KOPT-K1 (cell line): Measurements from ENCODE around the gene WNT3A.

ENCODE experiments used
- H3K27ac ChIP-seq: fragments of 200-600 bp; sonication (generic); 2 replicates; pipeline ENCODE4 v1.5.1; 2016; ENCODE audit warnings: antibody characterized with exemption, mild to moderate bottlenecking, low read depth, low read length; ENCODE audit not compliant: poor library complexity, severe bottlenecking
- H3K36me3 ChIP-seq: fragments of 200-600 bp; sonication (generic); 2 replicates; pipeline ENCODE4 v1.5.1; 2017; ENCODE audit warnings: antibody characterized with exemption, mild to moderate bottlenecking, low read length, moderate library complexity; ENCODE audit not compliant: insufficient read depth
- H3K9me3 ChIP-seq: fragments of 200-600 bp; sonication (generic); 2 replicates; pipeline ENCODE4 v1.5.1; 2017; ENCODE audit warnings: antibody characterized with exemption, low read length, mild to moderate bottlenecking; ENCODE audit not compliant: insufficient read depth, poor library complexity, severe bottlenecking

WNT3A gene

DNA sequence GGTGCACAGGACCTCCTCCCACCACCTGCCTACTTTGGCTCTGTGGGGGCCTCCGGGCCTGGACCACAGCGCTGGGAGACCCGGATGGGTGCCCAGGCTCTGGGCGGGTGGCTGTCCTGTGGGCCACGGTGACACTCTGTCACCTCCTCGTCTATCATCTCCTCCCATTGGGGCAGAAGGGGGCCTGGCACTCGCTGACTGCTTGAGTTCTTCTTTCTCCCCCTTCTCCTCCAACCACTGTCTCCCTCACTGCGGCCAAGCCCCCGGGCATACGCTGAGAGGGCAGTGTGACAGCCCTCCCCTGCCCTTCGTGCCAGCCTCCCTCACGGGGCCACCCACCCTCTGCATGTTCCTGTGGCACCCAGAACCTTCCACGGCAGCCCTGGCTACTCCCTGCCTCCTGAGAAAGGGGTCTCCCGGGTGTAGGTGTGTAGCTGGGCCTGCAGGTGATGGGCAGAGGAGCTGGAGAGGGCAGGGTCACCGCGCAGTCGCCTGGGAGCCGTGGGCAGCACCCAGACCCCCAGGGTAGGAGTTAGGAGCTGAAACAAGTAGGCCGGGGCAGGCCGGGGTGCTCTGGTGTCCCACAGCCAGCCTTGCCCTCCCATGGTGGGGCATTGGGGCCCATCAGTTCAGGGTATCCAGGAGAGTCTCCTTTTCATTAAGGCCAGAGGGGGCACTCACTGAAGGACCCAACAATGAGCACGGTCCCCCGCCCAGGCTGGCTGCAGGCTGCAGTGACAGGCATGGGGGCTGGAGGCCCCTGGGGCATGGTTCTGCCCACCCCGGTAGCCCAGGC lies 66.5 kb downstream of the WNT3A start:
- Histone ChIP-seq H3K36me3 (no peaks in the 10 kb centered on the region; the same call in 1 of the 2 replicates), H3K27ac (no peak overlapping the region), H3K9me3 (no peaks in the 10 kb centered on the region)

GRCh38 chr1:228073857-228074545 lies 67.2 kb downstream of the WNT3A start:
- peaks cover 2% of the 10 kb centered on the region; the same call in 1 of the 2 replicates for H3K36me3 ChIP-seq
- no peaks in the 10 kb centered on the region for H3K9me3 ChIP-seq
- H3K27ac ChIP-seq = no peak overlapping the region

GRCh38 chr1:228074954-228075730 lies 68.3 kb downstream of the WNT3A start:
- H3K36me3 ChIP-seq = peaks cover 10% of the 10 kb centered on the region; the same call in 1 of the 2 replicates
- no peaks in the 10 kb centered on the region for H3K9me3 ChIP-seq
- no peak overlapping the region for H3K27ac ChIP-seq

DNA sequence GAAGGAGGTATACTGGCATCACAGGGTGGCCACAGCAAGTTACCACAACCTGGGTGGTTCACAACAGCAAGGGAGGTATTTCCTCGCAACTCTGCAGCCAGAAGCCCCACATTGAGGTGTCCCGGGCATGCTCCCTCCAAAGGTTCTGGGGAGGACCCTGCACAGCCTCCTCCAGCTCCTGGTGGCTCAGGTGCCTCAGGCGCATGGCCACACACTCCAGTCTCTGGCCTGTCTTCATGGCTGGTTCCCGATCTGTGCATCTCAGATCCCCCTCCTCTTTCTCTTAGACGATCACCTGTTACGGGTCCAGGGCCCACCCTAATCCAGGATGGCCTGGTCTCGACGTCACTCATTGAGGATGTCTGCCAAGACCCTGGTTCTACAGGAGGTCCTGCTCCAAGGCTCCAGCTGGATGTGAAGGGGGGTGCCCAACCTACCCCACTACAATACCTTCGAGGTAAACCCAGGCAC lies 69.0 kb downstream of the WNT3A start:
- Histone ChIP-seq H3K36me3 (peaks cover 10% of the 10 kb centered on the region; the same call in 1 of the 2 replicates), H3K9me3 (no peaks in the 10 kb centered on the region), H3K27ac (no peak overlapping the region)

GRCh38 chr1:228076796-228077430 lies 70.1 kb downstream of the WNT3A start:
- H3K27ac ChIP-seq = no peak overlapping the region
- H3K9me3 ChIP-seq = no peaks in the 10 kb centered on the region
- peaks cover 10% of the 10 kb centered on the region; the same call in 1 of the 2 replicates for H3K36me3 ChIP-seq

DNA sequence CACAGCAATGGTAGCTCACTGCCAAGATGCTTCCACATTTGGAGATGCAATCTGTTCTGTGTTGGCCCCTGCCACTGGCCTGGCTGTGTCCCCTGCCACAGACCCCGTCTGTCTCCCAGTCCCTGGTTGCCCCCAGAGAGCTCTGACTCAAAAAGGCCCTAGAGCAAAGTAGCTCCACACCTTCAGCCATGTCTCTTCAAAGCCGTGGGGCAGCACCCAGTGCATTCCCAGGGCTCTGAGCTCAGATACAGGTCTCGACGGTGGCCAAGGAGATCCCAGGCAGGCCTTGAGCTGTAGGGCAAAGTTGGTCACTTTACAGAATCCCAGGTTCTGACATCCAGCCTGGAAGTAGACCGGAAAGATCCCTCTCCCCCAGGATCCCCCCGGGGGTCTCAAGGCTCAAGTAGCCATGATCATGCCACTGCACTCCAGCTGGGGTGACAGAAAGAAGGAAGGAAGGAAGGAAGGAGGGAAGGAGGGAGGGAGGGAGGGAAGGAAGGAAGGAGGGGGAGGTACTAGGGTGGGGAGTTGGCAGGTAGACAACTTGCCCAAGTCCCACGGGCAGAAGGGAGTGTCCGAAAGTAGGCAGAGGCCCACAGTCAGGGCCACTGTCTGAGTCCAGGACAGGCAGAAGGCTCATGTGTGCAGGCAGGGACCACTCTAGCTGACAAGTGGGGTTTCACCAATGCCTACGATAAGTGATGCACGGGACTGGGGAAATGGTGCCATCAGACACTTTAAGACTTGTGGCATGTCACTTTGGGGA lies 71.0 kb downstream of the WNT3A start:
- H3K36me3 ChIP-seq = peaks cover 10% of the 10 kb centered on the region; the same call in 1 of the 2 replicates
- H3K9me3 ChIP-seq = no peaks in the 10 kb centered on the region
- H3K27ac ChIP-seq = no peak overlapping the region

- Histone ChIP-seq H3K27ac (no peak overlapping the region), H3K36me3 (peaks cover 10% of the 10 kb centered on the region; the same call in 1 of the 2 replicates), H3K9me3 (no peaks in the 10 kb centered on the region)
Observed at GRCh38 chr1:228079013-228079412, 72.2 kb downstream of the WNT3A start.

DNA sequence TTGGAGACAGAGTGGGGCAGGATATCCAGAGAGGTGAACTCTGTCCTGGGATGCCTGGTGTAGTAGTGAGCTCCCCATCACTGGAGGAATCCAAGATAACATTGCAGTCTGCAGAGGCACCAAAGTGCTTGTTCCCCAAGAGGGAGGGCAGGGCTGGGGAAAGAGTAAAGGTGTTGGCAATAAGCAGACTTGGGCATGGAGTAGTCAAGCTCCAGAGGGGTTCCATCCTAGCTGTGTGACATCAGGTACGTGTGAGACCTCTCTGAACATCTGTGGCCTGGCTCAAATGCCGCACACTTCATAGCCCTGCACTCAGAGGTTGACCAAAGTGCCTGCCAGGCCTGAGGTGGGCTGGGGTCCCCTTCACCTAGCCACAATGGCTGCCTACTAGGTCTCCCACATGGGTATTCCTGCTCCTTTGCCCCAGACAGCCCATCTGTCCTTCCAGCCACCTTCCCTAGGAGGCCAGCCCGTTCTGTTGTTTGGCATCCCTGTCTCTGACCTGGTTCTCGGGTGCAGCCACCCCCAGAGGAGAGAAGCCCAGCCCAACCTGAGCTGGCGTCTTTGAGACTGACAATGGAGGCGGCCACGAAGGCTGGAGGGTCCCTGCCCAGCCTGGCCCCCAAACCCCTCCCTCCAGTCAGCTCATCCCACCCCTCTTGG lies 72.9 kb downstream of the WNT3A start:
- no peaks in the 10 kb centered on the region for H3K9me3 ChIP-seq
- H3K36me3 ChIP-seq = peaks cover 16% of the 10 kb centered on the region; the same call in 1 of the 2 replicates
- no peak overlapping the region for H3K27ac ChIP-seq

DNA sequence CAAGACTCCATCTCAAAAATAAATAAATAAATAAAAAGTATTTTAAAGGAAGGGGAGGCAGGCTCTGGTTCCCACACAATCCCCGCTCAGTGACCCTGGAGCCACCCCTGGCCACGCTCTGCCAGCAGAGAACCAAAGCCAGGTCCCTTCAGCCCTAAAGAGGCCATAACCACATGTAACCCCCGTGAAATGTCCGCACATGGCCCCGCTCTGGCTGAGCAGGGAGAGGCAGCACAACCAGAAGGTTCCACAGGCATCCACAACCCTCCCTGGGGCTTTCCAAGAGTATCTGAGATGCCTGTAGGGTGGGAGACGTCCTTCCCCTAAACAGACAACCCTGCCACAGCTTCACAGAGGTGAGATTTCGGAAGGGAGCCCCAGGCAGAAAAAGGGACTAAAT lies 74.3 kb downstream of the WNT3A start:
- Histone ChIP-seq H3K27ac (peak overlapping the region; percentile 97), H3K36me3 (peaks cover 28% of the 10 kb centered on the region; the same call in 1 of the 2 replicates), H3K9me3 (no peaks in the 10 kb centered on the region)

GRCh38 chr1:228081578-228082213 lies 74.9 kb downstream of the WNT3A start:
- peaks cover 29% of the 10 kb centered on the region; the same call in 1 of the 2 replicates for H3K36me3 ChIP-seq
- peak overlapping the region; percentile 97 for H3K27ac ChIP-seq
- H3K9me3 ChIP-seq = no peaks in the 10 kb centered on the region

DNA sequence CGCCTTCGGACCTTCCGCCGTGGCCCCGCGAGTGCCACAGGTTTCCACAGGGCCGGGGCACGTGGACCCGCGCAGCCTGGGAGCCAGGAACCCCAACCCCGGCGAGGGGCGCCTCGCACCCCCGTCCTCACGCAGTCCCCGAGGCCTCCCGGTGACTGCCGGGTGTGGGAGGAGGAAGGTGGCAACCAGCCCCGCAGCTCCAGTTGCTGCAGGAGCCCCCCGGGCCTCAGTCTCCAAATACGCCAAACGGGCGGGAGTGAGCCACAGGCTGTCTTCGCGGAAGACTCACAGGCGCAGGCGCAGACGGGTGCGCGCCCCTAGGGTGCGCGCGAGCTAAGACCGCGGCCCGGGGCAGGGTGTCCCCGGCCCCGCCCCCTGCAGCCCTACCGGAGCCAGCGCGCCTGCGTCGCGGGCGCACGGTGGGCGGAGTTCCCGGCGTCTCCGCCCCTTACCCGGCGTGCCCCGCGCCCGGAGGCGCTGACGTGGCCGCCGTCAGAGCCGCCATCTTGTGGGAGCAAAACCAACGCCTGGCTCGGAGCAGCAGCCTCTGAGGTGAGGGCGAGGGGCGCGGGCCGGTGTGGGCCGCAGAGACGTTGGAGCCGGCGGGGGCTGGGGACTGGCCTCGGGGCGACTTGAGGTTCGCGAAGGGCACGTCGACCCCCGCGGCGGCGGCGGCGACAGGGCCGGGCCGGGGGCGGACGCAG lies 75.6 kb downstream of the WNT3A start, which contains the start of gene ARF1:
TSS of gene ARF1 (plus strand) at position 495 of the 704 bp plus-strand sequence. CDS start 14,407 bp downstream, outside the sequence.
- no peaks in the 10 kb centered on the region for H3K9me3 ChIP-seq
- peaks cover 33% of the 10 kb centered on the region; the same call in 1 of the 2 replicates for H3K36me3 ChIP-seq
- peak within 1 kb of the TSS; percentile 97 for H3K27ac ChIP-seq

DNA sequence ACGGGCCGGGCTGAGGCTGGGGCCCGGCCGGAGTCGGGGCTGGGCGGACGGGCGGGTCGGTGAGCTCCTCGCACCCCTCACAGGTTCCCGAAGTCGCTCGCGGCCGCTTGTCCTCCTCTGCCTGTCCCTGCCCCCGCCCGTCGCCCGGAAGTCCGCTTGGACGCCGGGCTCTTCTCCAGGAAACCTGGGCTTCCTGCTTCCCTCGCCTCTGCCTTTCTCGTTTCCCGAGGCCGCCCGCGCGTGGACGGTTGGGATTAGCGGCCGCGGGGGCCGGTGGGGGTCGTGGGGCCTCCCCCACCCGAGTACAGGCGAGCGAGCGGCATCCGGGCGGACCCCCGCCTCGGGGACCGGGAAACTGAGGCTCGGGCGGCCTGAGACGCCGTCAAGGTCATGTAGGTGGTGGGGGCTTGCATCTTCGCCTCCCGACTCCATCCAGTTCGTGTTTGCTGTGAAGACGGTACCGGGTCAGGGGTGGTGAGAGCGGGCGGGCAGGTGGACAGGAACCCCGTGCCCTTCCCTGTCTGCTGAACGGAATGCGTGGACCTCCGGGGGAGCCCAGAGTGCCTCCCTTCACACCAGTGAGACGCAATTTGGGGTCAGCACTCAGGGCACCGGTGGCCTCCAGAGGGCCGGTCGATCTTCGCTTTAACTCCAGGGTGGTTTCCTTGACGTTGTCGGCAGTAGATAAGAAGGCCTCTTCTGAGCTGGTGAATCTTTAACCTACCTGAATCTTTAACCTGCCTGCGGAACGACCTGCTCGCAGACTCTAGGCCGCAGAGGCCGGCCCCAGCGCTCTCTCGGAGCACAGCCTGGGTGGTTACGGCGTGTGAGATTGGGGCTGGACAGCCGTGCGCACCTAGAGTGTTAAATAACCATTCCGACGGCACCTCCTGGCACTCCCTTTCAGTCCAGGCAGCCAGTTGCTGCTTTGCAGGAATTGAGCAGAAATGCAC lies 76.4 kb downstream of the WNT3A start:
- no peaks in the 10 kb centered on the region for H3K9me3 ChIP-seq
- H3K36me3 ChIP-seq = peaks cover 41% of the 10 kb centered on the region; the same call in 1 of the 2 replicates
- peak overlapping the region; percentile 97 for H3K27ac ChIP-seq
